Measurements from ENCODE around the gene HSCB. TPM values are rescaled to one million over a fixed set of nuclear protein-coding genes. Genes with fewer than 3 reads are reported as not detected.
"Not testable (repeated sequence)": the region's sequence is repeated elsewhere in the genome, so short reads cannot be mapped to it uniquely, and the experiment has no call there.

The HSCB gene
- polyA plus RNA-seq, 1 donor from 2014 or later = 22.4 TPM

DNA sequence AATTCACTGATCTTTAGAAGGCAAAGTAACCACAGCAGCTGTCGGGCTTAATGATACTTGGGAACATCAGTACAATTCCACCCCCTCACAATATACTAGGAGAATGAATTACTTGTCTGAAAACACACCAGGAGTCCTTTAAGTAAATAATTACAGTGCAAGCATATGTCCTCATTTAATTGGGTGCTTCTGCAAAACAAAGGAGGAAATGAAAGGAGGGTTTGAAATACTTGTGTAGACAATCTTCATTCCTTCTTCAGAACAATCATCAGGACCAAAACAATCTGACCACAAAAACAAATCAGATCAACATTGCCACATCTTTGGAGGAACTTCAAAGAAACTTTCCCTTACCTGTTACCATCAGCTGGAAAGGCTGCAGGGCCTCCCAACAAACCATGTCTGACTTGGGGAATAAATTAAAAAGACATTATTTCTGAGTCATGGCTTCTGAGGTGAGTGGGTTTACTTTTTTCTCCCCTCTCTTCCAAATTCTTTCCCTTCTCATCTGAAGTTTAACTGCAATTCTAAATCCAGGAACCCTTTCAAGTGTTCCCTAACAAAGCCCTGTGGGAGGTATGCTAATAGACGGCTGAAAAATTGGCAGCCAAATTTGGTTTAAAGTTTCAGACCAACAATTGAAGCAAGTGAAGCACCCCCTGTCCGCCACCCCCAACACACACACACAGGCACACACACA lies 18.2 kb downstream of the HSCB start:
- no peak overlapping the region for H2AFZ ChIP-seq (ENCODE audit: low read depth, low read length)
- H3K27ac ChIP-seq (ENCODE audit: low read length) = no peak overlapping the region
- no peak overlapping the region for H3K9ac ChIP-seq (ENCODE audit: low read length)
- H3K9me3 ChIP-seq (ENCODE audit: low read length) = no peaks in the 10 kb centered on the region
- H3K27me3 ChIP-seq (ENCODE audit: insufficient read depth, low read depth, low read length) = no peaks in the 10 kb centered on the region
- TF ChIP-seq EZH2 (IDR thresholded peaks at IDR 0.05; ENCODE audit: borderline replicate concordance, insufficient read depth, low read length, poor library complexity, severe bottlenecking) (no peak), SMC3 (conservative IDR thresholded peaks at IDR 0.05; ENCODE audit: poor library complexity) (no peak), EP300 (conservative IDR thresholded peaks at IDR 0.05; ENCODE audit: poor library complexity, severe bottlenecking) (no peak), RAD21 (conservative IDR thresholded peaks at IDR 0.05) (no peak), TAF1 (IDR thresholded peaks at IDR 0.05; ENCODE audit: low read depth) (no peak), MXI1 (conservative IDR thresholded peaks at IDR 0.05; ENCODE audit: poor library complexity, severe bottlenecking) (no peak), POLR2AphosphoS5 (IDR thresholded peaks at IDR 0.05) (no peak)
- TF ChIP-seq, protein P1, sequence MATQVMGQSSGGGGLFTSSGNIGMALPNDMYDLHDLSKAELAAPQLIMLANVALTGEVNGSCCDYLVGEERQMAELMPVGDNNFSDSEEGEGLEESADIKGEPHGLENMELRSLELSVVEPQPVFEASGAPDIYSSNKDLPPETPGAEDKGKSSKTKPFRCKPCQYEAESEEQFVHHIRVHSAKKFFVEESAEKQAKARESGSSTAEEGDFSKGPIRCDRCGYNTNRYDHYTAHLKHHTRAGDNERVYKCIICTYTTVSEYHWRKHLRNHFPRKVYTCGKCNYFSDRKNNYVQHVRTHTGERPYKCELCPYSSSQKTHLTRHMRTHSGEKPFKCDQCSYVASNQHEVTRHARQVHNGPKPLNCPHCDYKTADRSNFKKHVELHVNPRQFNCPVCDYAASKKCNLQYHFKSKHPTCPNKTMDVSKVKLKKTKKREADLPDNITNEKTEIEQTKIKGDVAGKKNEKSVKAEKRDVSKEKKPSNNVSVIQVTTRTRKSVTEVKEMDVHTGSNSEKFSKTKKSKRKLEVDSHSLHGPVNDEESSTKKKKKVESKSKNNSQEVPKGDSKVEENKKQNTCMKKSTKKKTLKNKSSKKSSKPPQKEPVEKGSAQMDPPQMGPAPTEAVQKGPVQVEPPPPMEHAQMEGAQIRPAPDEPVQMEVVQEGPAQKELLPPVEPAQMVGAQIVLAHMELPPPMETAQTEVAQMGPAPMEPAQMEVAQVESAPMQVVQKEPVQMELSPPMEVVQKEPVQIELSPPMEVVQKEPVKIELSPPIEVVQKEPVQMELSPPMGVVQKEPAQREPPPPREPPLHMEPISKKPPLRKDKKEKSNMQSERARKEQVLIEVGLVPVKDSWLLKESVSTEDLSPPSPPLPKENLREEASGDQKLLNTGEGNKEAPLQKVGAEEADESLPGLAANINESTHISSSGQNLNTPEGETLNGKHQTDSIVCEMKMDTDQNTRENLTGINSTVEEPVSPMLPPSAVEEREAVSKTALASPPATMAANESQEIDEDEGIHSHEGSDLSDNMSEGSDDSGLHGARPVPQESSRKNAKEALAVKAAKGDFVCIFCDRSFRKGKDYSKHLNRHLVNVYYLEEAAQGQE (IDR thresholded peaks at IDR 0.05; ENCODE audit: borderline replicate concordance) = no peak
- TF ChIP-seq, protein P2, sequence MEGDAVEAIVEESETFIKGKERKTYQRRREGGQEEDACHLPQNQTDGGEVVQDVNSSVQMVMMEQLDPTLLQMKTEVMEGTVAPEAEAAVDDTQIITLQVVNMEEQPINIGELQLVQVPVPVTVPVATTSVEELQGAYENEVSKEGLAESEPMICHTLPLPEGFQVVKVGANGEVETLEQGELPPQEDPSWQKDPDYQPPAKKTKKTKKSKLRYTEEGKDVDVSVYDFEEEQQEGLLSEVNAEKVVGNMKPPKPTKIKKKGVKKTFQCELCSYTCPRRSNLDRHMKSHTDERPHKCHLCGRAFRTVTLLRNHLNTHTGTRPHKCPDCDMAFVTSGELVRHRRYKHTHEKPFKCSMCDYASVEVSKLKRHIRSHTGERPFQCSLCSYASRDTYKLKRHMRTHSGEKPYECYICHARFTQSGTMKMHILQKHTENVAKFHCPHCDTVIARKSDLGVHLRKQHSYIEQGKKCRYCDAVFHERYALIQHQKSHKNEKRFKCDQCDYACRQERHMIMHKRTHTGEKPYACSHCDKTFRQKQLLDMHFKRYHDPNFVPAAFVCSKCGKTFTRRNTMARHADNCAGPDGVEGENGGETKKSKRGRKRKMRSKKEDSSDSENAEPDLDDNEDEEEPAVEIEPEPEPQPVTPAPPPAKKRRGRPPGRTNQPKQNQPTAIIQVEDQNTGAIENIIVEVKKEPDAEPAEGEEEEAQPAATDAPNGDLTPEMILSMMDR (IDR thresholded peaks at IDR 0.05; ENCODE audit: poor library complexity, severe bottlenecking) = no peak
- no peaks in the 10 kb centered on the region for H3K9me2 ChIP-seq (ENCODE audit: insufficient read depth, low read length)
- H3K79me2 ChIP-seq (replicated peaks; ENCODE audit: insufficient read depth, low read length) = no peaks in the 10 kb centered on the region
- no peak overlapping the region for H3K4me3 ChIP-seq (ENCODE audit: low read length)
- no peaks in the 10 kb centered on the region for H3F3A ChIP-seq (ENCODE audit: insufficient read depth, low read length, poor library complexity, severe bottlenecking)
- H3K36me3 ChIP-seq (ENCODE audit: insufficient read depth, low read length) = no peaks in the 10 kb centered on the region
- no peak overlapping the region for H3K4me2 ChIP-seq (ENCODE audit: low read length)
- no peaks in the 10 kb centered on the region for H4K20me1 ChIP-seq (ENCODE audit: insufficient read depth)

- no peaks in the 10 kb centered on the region for H3K79me2 ChIP-seq (replicated peaks; ENCODE audit: insufficient read depth, low read length)
- no peaks in the 10 kb centered on the region for H3F3A ChIP-seq (ENCODE audit: insufficient read depth, low read length, poor library complexity, severe bottlenecking)
- H3K27ac ChIP-seq (ENCODE audit: low read length) = no peak overlapping the region
- H3K9me2 ChIP-seq (ENCODE audit: insufficient read depth, low read length) = no peaks in the 10 kb centered on the region
- no peaks in the 10 kb centered on the region for H3K36me3 ChIP-seq (ENCODE audit: insufficient read depth, low read length)
- H3K9me3 ChIP-seq (ENCODE audit: low read length) = no peaks in the 10 kb centered on the region
- H3K9ac ChIP-seq (ENCODE audit: low read length) = no peak overlapping the region
- H3K4me3 ChIP-seq (ENCODE audit: low read length) = no peak overlapping the region
- no peak overlapping the region for H2AFZ ChIP-seq (ENCODE audit: low read depth, low read length)
- H4K20me1 ChIP-seq (ENCODE audit: insufficient read depth) = no peaks in the 10 kb centered on the region
- H3K27me3 ChIP-seq (ENCODE audit: insufficient read depth, low read depth, low read length) = no peaks in the 10 kb centered on the region
- H3K4me2 ChIP-seq (ENCODE audit: low read length) = no peak overlapping the region
- TF ChIP-seq, protein P1 (IDR thresholded peaks at IDR 0.05; ENCODE audit: borderline replicate concordance) = no peak
- TF ChIP-seq EZH2 (IDR thresholded peaks at IDR 0.05; ENCODE audit: borderline replicate concordance, insufficient read depth, low read length, poor library complexity, severe bottlenecking) (no peak), SMC3 (conservative IDR thresholded peaks at IDR 0.05; ENCODE audit: poor library complexity) (no peak), POLR2AphosphoS5 (IDR thresholded peaks at IDR 0.05) (no peak), EP300 (conservative IDR thresholded peaks at IDR 0.05; ENCODE audit: poor library complexity, severe bottlenecking) (no peak)
- TF ChIP-seq, protein P2 (IDR thresholded peaks at IDR 0.05; ENCODE audit: poor library complexity, severe bottlenecking) = no peak
Measured at GRCh38 chr22:28761449-28761755, 19.6 kb downstream of the HSCB start.

GRCh38 chr22:28762000-28762399 lies 20.2 kb downstream of the HSCB start:
- not testable (repeated sequence) for H3K9ac ChIP-seq (ENCODE audit: low read length); H3K4me2 ChIP-seq (ENCODE audit: low read length); H3K27me3 ChIP-seq (ENCODE audit: insufficient read depth, low read depth, low read length); H3K9me3 ChIP-seq (ENCODE audit: low read length); H3K27ac ChIP-seq (ENCODE audit: low read length); H3K36me3 ChIP-seq (ENCODE audit: insufficient read depth, low read length); H2AFZ ChIP-seq (ENCODE audit: low read depth, low read length); H4K20me1 ChIP-seq (ENCODE audit: insufficient read depth); H3K4me3 ChIP-seq (ENCODE audit: low read length); H3F3A ChIP-seq (ENCODE audit: insufficient read depth, low read length, poor library complexity, severe bottlenecking); H3K9me2 ChIP-seq (ENCODE audit: insufficient read depth, low read length); H3K79me2 ChIP-seq (replicated peaks; ENCODE audit: insufficient read depth, low read length)

Data from neural cell (in vitro differentiated cells).